Smooth muscle cell (in vitro differentiated cells): ENCODE data around the gene FAM3D. TPM values are rescaled to one million over a fixed set of nuclear protein-coding genes. Genes with fewer than 3 reads are reported as not detected.

ENCODE experiments used
- DNase-seq: peaks from one replicate; lab custom pipeline; 2025; ENCODE audit not compliant: unreplicated experiment; lab: John Stamatoyannopoulos, UW
- H2AFZ ChIP-seq: fragments of 200-600 bp; sonication (generic); 2 replicates; pipeline ENCODE4 v1.6.0; 2016; ENCODE audit warnings: antibody characterized with exemption, low read depth, mild to moderate bottlenecking
- H3F3A ChIP-seq: fragments of 200-600 bp; sonication (generic); 2 replicates; pipeline ENCODE4 v1.6.0; 2017; ENCODE audit warnings: antibody characterized with exemption, low read depth
- H3K27ac ChIP-seq: fragments of 200-600 bp; sonication (generic); 2 replicates; pipeline ENCODE4 v1.5.1; 2016; ENCODE audit warnings: low read depth, mild to moderate bottlenecking
- H3K27me3 ChIP-seq: fragments of 200-600 bp; sonication (generic); 2 replicates; pipeline ENCODE4 v1.6.1; 2016; ENCODE audit warnings: low read depth, mild to moderate bottlenecking
- H3K36me3 ChIP-seq: fragments of 200-600 bp; sonication (generic); 2 replicates; pipeline ENCODE4 v1.5.1; 2016; ENCODE audit warnings: low read depth
- H3K4me1 ChIP-seq: fragments of 200-600 bp; sonication (generic); 2 replicates; pipeline ENCODE4 v1.5.1; 2016; ENCODE audit warnings: low read depth
- H3K4me2 ChIP-seq: fragments of 200-600 bp; sonication (generic); 2 replicates; pipeline ENCODE4 v1.6.0; 2016; ENCODE audit warnings: mild to moderate bottlenecking
- H3K4me3 ChIP-seq: fragments of 200-600 bp; sonication (generic); 2 replicates; pipeline ENCODE4 v1.5.1; 2016; ENCODE audit warnings: mild to moderate bottlenecking
- H3K79me2 ChIP-seq: fragments of 200-600 bp; sonication (generic); 2 replicates; pipeline ENCODE4 v1.6.0; 2016; ENCODE audit warnings: low read depth, mild to moderate bottlenecking
- H3K9ac ChIP-seq: fragments of 200-600 bp; sonication (generic); 2 replicates; pipeline ENCODE4 v1.6.0; 2016; ENCODE audit warnings: low read depth
- H3K9me3 ChIP-seq: fragments of 200-600 bp; sonication (generic); replicated peaks from 2 replicates; pipeline ENCODE4 v1.5.1; 2016; ENCODE audit warnings: low read depth
- H4K20me1 ChIP-seq: fragments of 200-600 bp; sonication (generic); 2 replicates; pipeline ENCODE4 v1.6.0; 2016; ENCODE audit warnings: low read depth
- WGBS: methylation state at CpG from one replicate; pipeline ENCODE4 v1.1.7; 2016; ENCODE audit warnings: low lambda C conversion rate; 5-methylcytosine and 5-hydroxymethylcytosine counted together
- polyA plus RNA-seq: library from polyadenylated mRNA; unstranded; fragments of >200 nt; fragmentation: Nextera tagmentation; extraction: Ambion mirVana; gene quantifications from 2 replicates; pipeline ENCODE4 v1.2.1, GENCODE V29; 2016
- total RNA-seq: library from RNA; depleted of rRNA; stranded (reverse); fragments of >200 nt; gene quantifications from 2 replicates; pipeline ENCODE4 v1.2.3, GENCODE V29; 2014
- TF ChIP-seq, protein P1 (sequence below): fragments of 200-600 bp; sonication (generic); IDR thresholded peaks from 2 replicates; pipeline ENCODE4 v1.5.1; 2017; ENCODE audit warnings: borderline replicate concordance, mild to moderate bottlenecking, antibody characterized with exemption; ENCODE audit not compliant: insufficient read depth, poor library complexity, severe bottlenecking

FAM3D gene
- total and polyA plus RNA-seq, 2 experiments from 2014 or later = 0.18 to 0.33 TPM

DNA sequence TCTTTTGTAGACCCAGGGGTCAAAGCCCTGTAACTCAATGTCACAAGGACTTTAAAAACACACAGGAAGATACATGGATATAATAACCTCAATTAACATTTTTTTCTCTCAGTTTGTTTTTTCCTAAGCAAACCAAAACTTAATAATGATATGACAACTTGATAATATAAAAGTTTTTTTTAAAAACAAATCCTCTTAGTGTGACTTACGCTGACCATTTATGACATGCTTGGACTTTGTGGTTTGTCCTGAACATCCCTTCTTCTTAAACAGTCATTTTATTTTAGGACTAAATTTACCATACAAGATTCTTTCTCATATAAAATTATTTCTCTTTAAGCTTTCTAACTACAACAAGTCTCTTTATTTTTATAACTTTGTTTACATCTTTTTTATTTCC lies 25.4 kb upstream of the FAM3D start:
- Histone ChIP-seq H3K27ac (no peak overlapping the region), H4K20me1 (no peaks in the 10 kb centered on the region), H3F3A (no peaks in the 10 kb centered on the region), H3K36me3 (no peaks in the 10 kb centered on the region), H3K27me3 (no peaks in the 10 kb centered on the region), H3K4me1 (no peaks in the 10 kb centered on the region), H3K79me2 (no peaks in the 10 kb centered on the region), H3K9ac (no peak overlapping the region), H2AFZ (no peak overlapping the region), H3K9me3 (peaks cover 5% of the 10 kb centered on the region), H3K4me2 (no peak overlapping the region), H3K4me3 (no peak overlapping the region)
- TF ChIP-seq, protein P1, sequence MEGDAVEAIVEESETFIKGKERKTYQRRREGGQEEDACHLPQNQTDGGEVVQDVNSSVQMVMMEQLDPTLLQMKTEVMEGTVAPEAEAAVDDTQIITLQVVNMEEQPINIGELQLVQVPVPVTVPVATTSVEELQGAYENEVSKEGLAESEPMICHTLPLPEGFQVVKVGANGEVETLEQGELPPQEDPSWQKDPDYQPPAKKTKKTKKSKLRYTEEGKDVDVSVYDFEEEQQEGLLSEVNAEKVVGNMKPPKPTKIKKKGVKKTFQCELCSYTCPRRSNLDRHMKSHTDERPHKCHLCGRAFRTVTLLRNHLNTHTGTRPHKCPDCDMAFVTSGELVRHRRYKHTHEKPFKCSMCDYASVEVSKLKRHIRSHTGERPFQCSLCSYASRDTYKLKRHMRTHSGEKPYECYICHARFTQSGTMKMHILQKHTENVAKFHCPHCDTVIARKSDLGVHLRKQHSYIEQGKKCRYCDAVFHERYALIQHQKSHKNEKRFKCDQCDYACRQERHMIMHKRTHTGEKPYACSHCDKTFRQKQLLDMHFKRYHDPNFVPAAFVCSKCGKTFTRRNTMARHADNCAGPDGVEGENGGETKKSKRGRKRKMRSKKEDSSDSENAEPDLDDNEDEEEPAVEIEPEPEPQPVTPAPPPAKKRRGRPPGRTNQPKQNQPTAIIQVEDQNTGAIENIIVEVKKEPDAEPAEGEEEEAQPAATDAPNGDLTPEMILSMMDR = no peak
- DNase-seq = no peak
- 57% methylated on average over 1 of the region's 1 CpG for WGBS

DNA sequence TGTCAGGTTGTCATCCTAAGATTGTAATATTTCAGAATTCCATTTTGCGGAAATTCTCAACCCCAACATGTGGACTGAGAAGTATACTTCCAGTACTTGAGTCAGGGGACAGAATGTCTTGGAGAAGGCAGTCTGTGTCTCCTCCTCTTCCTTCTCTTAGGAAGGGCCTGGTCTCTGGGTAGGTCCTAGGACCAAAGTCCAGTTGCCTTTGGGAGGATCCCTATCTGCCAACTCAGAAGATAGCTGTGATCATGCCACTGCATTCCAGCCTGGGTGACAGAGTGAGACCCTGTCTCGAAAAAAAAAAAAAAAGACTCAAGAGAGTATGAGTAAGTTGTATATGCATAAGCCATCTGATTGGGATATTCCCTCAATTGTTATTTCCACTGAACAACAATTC lies 23.9 kb upstream of the FAM3D start:
- TF ChIP-seq, protein P1 = no peak
- Histone ChIP-seq H3K4me2 (no peak overlapping the region), H3K9ac (no peak overlapping the region), H4K20me1 (no peaks in the 10 kb centered on the region), H3K9me3 (peaks cover 5% of the 10 kb centered on the region), H3F3A (no peaks in the 10 kb centered on the region), H3K4me3 (no peak overlapping the region), H3K27me3 (no peaks in the 10 kb centered on the region), H2AFZ (no peak overlapping the region), H3K79me2 (no peaks in the 10 kb centered on the region), H3K27ac (no peak overlapping the region), H3K4me1 (no peaks in the 10 kb centered on the region), H3K36me3 (no peaks in the 10 kb centered on the region)
- no peak for DNase-seq
- 89% methylated on average over 2 of the region's 2 CpGs for WGBS

DNA sequence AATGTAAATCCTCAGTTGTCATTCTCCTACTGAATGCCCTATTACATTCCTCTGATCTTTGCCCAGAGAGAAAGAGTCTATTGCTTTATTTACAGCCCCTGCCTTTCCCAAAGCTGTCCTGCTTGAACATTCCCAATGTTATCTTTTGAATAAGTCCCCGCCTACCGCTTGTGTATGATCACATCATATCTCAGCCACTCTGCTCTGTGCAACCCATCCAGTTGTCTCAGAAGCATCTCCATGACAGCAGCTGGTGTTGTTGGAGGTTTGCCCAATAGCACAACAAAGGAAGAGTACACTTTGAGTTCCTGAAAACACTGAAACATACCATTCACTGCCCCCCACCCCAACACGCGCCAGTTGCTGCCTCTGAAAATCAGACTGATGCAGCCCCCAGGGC lies 22.0 kb upstream of the FAM3D start:
- Histone ChIP-seq H3K27ac (no peak overlapping the region), H4K20me1 (no peaks in the 10 kb centered on the region), H3K4me2 (no peak overlapping the region), H3K36me3 (no peaks in the 10 kb centered on the region), H2AFZ (no peak overlapping the region), H3K9ac (no peak overlapping the region), H3K27me3 (no peaks in the 10 kb centered on the region), H3K79me2 (no peaks in the 10 kb centered on the region), H3F3A (no peaks in the 10 kb centered on the region), H3K4me1 (no peaks in the 10 kb centered on the region), H3K9me3 (peaks cover 5% of the 10 kb centered on the region), H3K4me3 (no peak overlapping the region)
- 96% methylated on average over 4 of the region's 4 CpGs for WGBS
- TF ChIP-seq, protein P1 = no peak
- DNase-seq = no peak

DNA sequence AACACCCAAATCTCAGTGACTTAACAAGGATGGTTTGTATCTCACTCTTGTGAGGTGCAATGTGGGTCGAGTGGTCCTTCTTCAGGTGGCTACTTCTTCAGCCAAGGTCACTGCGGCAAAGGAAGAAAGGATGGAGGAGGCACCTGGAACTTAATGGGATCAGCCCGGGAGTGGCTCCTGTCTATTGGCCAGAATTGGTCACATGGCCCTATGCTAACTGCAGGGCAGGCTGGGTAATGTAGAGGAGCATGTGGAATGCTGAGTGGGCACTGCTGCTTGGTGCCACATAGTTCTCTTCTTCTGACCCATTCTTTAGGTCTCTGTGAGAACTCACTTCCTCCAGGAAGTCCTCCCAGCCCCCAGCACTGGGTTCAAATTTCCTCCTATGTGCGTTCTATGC lies 20.3 kb upstream of the FAM3D start:
- Histone ChIP-seq H2AFZ (no peak overlapping the region), H3K9ac (no peak overlapping the region), H3K27me3 (no peaks in the 10 kb centered on the region), H3F3A (peaks cover 4% of the 10 kb centered on the region), H3K79me2 (no peaks in the 10 kb centered on the region), H3K4me2 (no peak overlapping the region), H3K36me3 (no peaks in the 10 kb centered on the region), H3K27ac (no peak overlapping the region), H4K20me1 (no peaks in the 10 kb centered on the region), H3K4me3 (no peak overlapping the region), H3K9me3 (no peaks in the 10 kb centered on the region), H3K4me1 (no peaks in the 10 kb centered on the region)
- TF ChIP-seq, protein P1 = no peak
- WGBS = 89% methylated on average over 4 of the region's 4 CpGs
- no peak for DNase-seq
